ENCODE results near the gene TERB1. TPM values are rescaled to one million over a fixed set of nuclear protein-coding genes. Genes with fewer than 3 reads are reported as not detected.

Gene TERB1
- total RNA-seq, 1 donor from 2014 or later = 0.41 TPM

- peaks cover 29% of the 10 kb centered on the region for H3K27me3 Mint-ChIP-seq
- TF ChIP-seq, protein P1, sequence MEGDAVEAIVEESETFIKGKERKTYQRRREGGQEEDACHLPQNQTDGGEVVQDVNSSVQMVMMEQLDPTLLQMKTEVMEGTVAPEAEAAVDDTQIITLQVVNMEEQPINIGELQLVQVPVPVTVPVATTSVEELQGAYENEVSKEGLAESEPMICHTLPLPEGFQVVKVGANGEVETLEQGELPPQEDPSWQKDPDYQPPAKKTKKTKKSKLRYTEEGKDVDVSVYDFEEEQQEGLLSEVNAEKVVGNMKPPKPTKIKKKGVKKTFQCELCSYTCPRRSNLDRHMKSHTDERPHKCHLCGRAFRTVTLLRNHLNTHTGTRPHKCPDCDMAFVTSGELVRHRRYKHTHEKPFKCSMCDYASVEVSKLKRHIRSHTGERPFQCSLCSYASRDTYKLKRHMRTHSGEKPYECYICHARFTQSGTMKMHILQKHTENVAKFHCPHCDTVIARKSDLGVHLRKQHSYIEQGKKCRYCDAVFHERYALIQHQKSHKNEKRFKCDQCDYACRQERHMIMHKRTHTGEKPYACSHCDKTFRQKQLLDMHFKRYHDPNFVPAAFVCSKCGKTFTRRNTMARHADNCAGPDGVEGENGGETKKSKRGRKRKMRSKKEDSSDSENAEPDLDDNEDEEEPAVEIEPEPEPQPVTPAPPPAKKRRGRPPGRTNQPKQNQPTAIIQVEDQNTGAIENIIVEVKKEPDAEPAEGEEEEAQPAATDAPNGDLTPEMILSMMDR (conservative IDR thresholded peaks at IDR 0.05) = no peak
- H3K4me3 Mint-ChIP-seq = peak overlapping the region; percentile 87
- peaks cover 9% of the 10 kb centered on the region for H3K36me3 Mint-ChIP-seq
- H3K4me1 Mint-ChIP-seq (ENCODE audit: unreplicated experiment) = peaks cover 20% of the 10 kb centered on the region
- no peaks in the 10 kb centered on the region for H3K9me3 Mint-ChIP-seq
- DNase-seq (ENCODE audit: extremely low spot score, unreplicated experiment) = no peak
- peak overlapping the region; percentile 87 for H3K27ac Mint-ChIP-seq
These were observed 49.0 kb downstream of the TERB1 start for GRCh38 chr16:66752379-66752778.

DNA sequence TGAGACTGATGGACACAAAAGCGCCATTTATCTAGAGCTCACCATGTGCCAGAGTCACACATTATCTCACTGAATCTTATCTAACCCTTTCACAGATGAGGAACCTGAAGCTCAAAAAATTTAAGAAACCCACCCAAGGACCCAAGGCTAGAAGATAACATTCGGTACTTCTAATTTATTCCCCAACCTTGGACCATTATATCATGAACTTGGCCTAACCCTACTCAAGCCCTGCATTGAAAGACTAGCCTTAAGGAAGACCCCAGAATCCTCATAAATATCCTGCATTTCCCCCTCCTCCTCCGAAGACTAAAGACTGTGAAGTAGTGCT is 49.4 kb downstream of the TERB1 start:
- H3K4me3 Mint-ChIP-seq = peak overlapping the region; percentile 87
- peaks cover 20% of the 10 kb centered on the region for H3K4me1 Mint-ChIP-seq (ENCODE audit: unreplicated experiment)
- H3K9me3 Mint-ChIP-seq = no peaks in the 10 kb centered on the region
- no peak for DNase-seq (ENCODE audit: extremely low spot score, unreplicated experiment)
- TF ChIP-seq, protein P1 (conservative IDR thresholded peaks at IDR 0.05) = peak; percentile 5
- H3K27me3 Mint-ChIP-seq = peaks cover 29% of the 10 kb centered on the region
- peak overlapping the region; percentile 87 for H3K27ac Mint-ChIP-seq
- peaks cover 9% of the 10 kb centered on the region for H3K36me3 Mint-ChIP-seq

DNA sequence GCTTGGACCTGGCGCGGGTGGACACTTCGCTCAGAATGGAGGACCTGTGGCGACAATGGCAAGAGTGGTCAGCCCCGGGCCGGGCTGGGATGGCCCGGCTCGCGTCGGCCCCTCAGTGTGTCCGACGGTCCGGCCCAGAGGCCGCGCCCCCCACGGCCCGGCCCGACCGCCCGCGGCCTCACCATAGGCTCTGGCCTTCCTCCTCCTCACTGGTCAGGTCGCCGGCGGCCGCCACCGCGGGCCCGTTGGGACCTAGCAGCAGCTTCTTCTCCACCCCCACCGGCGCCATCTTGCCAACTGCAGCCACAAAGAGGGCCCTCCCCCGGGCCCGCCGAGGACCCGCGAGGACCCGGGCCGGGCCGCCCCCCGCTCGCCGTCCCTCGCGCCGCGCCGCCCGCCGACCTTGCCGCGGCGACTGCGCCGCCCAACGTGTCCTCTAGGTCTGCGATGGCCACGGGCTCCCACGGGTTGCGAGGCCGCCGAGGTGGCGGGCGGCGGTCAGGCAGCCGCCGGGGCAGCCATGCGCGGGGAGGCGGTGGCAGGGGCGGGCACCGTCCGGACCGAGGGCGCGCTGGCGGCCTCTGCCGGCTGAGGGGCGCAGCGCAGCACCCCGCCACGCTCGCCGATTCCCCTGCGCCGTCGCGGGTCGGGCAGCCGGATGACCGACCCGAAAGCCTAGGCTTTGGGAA is 49.9 kb downstream of the TERB1 start, which contains the start of gene DYNC1LI2:
Gene DYNC1LI2 (minus strand): TSS at position 307 of the 689 bp plus-strand sequence. CDS start 18 bp downstream, at position 289.
- Mint-ChIP-seq H3K27me3 (peaks cover 25% of the 10 kb centered on the region), H3K27ac (peak within 1 kb of the TSS; percentile 87)

GRCh38 chr16:66751053-66751302 is 50.4 kb downstream of the TERB1 start:
- H3K4me3 Mint-ChIP-seq = peak overlapping the region; percentile 93
- peak; percentile 73 for DNase-seq (ENCODE audit: extremely low spot score, unreplicated experiment)
- peaks cover 20% of the 10 kb centered on the region for H3K4me1 Mint-ChIP-seq (ENCODE audit: unreplicated experiment)
- H3K36me3 Mint-ChIP-seq = peaks cover 12% of the 10 kb centered on the region
- TF ChIP-seq, protein P1 (conservative IDR thresholded peaks at IDR 0.05) = no peak
- no peaks in the 10 kb centered on the region for H3K9me3 Mint-ChIP-seq
- H3K27me3 Mint-ChIP-seq = peaks cover 24% of the 10 kb centered on the region
- peak overlapping the region; percentile 45 for H3K27ac Mint-ChIP-seq

More for the DNA sequence above, 49.9 kb downstream of the TERB1 start, which contains the start of gene DYNC1LI2:
- Mint-ChIP-seq H3K36me3 (peaks cover 9% of the 10 kb centered on the region), H3K4me1 (ENCODE audit: unreplicated experiment) (peaks cover 20% of the 10 kb centered on the region), H3K4me3 (peak within 1 kb of the TSS; percentile 93), H3K9me3 (no peaks in the 10 kb centered on the region)
- peak; percentile 91 for DNase-seq (ENCODE audit: extremely low spot score, unreplicated experiment)
- TF ChIP-seq, protein P1 (conservative IDR thresholded peaks at IDR 0.05) = peak; percentile 90

DNA sequence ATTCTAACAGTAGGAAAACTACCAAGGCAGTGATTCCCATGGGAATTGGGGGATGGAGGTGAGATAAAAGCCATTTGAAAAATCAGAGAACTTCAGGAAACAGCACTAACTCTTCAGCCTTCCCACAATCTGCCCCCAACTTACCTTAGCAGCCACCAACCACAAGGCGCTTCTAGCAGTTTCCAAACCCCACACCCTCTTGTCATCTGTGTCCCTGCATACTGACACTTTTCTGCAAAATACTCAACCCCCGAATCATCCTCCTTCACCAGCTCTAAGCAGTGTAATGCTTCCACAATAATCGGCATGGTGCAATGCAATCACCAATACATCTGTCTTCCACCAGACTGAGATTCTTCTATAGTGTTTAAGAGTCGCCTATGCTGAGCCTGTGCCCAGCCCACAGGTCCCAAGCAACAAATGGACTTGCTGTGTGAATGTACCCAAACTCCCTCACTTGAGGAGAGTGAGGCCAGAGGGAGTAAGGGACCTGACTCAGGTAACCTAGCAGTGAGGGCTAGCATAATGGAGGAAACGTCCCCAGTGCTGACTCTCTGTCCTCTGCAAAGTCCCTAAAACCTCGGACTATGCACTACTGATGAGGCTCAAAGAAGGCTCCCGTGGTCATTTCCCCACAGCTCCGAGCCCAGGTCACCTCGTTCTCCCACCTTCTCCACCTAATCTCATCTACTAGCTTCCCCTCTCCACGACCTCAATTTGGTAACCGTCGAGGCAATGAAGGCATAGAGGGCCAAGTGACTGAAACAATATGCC is 50.9 kb downstream of the TERB1 start:
- TF ChIP-seq, protein P1 (conservative IDR thresholded peaks at IDR 0.05) = no peak
- Mint-ChIP-seq H3K4me1 (ENCODE audit: unreplicated experiment) (peaks cover 20% of the 10 kb centered on the region), H3K36me3 (peaks cover 13% of the 10 kb centered on the region), H3K27ac (peak overlapping the region; percentile 45), H3K4me3 (peak overlapping the region; percentile 93), H3K9me3 (no peaks in the 10 kb centered on the region), H3K27me3 (peaks cover 21% of the 10 kb centered on the region)
- no peak for DNase-seq (ENCODE audit: extremely low spot score, unreplicated experiment)
